Effector CD8-positive, alpha-beta T cell (primary cell): ENCODE results near the gene TMEM192.
"Not testable (repeated sequence)": the region's sequence is repeated elsewhere in the genome, so short reads cannot be mapped to it uniquely, and the experiment has no call there.

ENCODE experiments used
- DNase-seq: peaks from one replicate; lab custom pipeline; 2025; lab: John Stamatoyannopoulos, UW
- total RNA-seq, 4 experiments: gene quantifications; one replicate each; lab custom pipeline; 2026; lab: John Stamatoyannopoulos, UW

Gene TMEM192
- 21.7 to 27.7 (median 25.8) reads per million in 4 experiments for total RNA-seq

DNA sequence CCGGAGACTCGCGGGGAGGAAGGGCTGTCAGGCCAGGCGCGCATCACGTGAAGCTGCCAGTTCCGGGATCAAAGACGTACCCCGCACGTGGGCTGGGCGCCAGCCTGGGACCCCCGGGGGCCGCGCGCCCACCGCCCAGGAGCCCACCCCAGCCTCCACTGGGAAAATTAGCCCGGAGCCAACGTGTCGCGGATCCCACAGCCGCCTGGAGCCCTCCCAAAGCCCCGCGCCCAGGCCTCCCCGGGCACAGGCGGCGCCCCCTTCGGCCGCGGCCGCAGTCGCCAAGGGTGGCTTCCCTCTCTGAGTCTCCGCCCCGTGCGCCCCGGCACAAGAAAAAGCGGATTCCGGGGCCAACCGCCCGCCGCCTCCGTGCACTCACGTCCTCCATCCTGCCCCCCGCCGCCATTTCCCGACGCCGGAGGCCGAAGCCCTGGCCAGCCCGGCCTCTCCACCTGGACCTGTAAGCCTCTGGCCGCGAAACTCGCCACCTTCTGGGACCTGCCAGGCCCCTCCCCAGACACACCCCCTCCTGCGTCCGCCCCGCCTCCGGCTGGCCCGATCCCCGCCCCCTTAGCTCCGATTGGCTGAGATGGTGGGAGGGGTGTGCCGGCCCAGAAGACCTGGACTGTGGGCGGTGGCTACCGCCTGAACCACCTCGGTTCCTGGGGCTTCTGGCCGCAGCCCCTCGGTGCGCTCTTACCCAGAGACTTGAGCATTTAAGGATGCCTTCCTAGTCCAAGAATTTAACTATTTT is at the start of gene TMEM192:
Gene TMEM192 (minus strand): TSS at position 493 of the 754 bp plus-strand sequence. CDS start 87 bp downstream, at position 406.
- peak; percentile 85 for DNase-seq

DNA sequence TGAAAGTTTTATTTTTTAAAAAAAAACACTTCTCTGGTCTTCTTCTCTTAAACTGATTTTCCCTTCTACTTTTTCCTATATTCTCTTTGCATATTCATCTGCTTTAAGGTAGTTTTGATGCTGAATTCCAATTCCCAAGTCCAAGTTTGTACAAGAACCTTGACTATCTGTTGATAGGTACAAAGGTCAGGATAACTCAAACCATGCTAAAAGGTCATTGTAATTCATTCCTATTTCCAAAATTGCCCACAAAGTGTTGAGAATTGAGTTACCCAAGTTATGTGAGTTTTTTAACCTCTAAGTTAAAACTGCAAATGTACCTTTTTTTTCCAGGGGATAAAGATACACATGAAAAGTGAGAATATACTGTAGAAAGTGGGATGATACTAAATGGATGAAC is 46.1 kb upstream of the TMEM192 start:
- no peak for DNase-seq

DNA sequence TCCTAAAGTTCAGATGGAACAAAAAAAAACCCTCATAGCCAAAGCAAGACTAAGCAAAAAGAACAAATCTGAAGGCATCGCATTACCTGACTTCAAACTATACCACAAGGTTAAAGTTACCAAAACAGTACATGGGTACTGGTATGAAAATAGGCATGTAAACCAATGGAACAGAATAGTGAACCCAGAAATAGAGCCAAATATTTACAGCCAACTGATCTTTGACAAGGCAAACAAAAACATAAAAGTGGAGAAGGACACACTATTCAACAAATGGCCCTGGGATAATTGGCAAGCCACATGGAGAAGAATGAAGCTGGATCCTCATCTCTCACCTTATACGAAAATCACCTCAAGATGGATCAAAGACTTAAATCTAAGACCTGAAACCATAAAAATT is 44.2 kb upstream of the TMEM192 start:
- no peak for DNase-seq

DNA sequence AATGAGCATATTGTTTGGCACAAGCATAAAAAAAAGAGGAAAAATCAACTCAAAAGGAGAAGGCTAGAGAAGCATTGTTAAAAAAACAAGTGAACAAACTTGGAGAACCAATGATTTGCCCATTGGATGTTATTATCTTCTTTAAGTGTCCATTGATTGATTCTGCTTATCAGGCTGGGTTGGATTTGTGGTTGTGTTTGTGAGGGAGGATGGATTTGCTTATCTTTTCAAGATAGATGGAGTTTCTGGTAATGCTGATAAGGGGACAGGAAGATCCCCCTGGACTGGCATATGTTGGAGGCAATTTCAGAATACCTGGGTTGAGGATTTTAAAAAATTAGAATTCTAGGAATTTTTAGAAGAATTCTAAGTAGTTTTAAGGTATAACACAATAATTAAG is 41.8 kb upstream of the TMEM192 start:
- DNase-seq: no peak

DNA sequence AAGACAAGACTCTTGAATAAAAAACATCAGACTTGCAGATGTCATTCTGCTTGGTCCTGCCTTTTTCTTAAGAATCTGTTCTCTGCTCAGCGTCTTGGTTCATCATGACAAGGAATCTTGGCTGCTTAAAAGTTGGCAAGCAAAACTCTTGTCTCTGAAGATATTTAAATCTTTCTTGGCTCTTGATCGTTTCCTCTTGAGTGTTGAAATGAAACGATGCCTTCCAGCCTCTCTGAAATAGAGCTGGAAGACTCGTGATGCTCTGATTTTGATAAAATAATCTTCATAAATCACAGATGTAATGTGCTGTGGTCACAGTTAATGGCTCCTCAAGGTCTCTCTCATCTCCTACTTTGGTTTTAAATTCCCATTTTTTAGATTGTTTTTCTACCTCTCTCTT is 39.9 kb upstream of the TMEM192 start:
- DNase-seq: no peak

DNA sequence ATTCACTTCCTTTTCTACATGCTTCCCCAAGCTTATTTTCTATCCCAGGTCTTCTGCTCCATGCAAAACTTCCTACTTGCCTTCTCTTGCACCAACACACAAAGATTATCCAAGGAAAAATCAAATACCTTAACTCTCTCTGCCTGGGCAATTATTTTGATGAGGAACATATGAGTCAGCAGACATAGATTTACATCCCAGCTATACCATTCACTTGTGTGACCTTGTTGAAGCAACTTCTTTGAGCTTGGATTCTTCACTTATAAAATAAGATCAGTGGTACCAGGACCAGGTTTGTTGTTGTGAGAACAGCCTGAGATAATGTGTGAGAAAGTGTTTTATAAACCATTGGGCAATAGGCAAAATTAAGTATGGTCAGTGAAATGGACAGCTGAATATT is 39.1 kb upstream of the TMEM192 start:
- no peak for DNase-seq

DNA sequence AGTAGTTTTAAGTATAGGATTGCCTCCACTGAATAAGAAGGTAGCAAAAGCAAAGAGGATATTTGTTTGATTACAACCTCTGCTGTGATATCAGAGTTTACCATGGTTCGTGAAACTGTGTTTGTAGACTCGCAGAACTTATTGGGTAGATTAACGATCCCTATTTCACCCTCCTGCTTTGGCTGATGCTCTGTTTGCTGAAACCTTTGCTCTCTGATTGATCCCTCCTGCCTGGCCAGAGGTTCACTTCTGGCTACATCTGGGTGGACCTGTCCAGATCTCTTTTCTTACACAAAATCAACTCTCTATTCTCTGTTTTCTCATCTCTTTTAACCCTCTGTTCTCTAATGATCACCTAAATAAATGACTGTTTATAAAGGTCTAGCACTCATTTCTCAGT is 37.9 kb upstream of the TMEM192 start:
- DNase-seq: no peak

DNA sequence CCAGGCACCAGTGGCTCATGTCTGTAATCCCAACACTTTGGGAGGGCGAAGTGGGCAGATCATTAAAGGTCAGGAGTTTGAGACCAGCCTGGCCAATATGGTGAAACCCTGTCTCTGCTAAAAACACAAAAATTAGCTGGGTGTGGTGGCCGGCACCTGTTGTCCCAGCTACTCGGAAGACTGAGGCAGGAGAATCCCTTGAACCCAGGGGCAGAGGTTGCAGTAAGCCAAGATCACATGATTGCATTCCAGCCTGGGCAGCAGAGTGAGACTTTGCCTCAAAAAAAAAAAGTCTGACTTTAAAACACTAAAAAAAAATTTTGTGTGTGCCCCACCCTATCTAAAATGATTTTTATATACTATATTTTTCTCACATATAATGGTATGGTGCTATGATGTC is 26.2 kb upstream of the TMEM192 start:
- no peak for DNase-seq

DNA sequence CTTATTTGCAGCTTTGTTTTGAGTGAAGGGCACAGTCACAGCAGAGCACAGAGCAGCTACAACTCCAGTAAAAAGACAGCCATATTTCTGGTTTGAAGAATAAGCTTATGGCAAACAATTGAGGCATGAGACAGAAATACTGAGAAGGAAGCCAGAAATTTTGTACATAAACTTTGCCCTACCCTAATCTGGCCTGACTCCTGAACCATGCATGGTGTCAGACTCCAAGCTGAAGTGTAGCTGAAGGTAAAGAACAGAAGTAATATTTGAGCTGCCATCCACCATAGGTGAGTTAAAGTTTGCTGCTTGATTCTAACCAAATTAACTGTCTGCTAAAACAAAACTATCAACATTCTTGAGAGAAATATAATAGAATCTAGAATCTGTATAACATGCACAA is 24.5 kb upstream of the TMEM192 start:
- no peak for DNase-seq

DNA sequence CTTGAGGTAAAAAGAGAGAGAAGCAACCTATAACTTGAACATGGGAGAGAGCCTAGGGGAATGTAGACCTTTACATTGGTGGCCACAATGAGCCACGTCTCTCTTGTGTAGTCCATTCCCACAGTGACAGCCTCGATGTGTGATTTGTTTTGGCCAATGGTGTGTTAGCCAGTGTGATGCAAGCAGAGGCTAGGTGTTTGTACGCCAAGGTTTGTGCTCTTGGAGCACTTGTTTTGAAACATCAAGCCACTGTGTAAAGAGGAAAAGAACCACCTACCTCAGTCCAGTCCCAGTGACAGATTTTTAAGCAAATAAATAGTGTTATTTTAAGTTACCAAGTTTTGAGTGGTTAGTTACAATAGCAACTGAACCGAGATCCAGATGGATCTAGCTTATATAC is 23.9 kb upstream of the TMEM192 start:
- no peak for DNase-seq

DNA sequence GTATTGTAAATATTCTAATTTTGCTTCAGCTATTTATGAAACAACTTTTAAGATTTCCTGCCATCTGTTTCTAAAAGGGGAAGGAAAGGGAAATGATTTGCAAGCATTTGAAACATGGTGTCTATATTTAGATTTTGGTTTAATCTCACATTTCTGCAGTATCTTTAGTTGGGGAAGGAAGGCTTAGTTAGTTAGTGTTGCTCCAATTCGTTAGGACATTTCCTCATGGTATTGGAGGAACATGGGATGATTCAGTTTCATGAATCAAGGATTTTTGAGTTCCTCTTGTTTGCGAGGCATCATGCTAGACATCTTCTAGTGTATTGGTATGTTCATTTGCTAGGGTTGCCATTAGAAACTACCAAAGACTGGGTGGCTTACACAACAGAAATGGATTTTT is 20.5 kb upstream of the TMEM192 start:
- no peak for DNase-seq

DNA sequence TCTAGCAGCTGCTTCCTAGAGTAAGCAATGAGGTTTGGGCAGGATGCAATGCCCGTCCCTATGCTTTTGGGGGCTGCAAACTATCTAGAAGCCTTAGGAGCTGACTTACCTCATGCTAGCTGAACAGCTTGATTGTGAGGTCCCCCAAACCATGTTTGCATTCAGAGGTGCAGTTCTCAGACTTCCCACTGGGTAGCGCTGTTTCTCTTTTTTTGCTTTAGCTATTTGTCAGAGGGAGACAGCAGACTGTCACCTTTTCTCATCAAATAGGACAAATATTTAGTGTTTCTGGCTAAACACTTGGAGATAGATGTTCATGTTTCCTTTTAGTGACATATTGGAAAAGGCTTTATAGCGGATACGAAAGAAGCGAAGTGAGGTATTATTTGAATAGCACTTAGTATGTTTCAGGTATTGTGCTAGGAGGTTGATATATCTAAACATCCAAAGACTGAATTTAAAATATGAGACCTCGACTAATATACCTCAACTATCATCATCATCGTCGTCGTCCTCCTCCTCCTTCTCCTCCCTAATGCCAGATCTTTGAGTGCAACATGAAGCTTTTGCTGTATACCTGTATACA is 18.7 kb upstream of the TMEM192 start:
- DNase-seq: peak; percentile 68

DNA sequence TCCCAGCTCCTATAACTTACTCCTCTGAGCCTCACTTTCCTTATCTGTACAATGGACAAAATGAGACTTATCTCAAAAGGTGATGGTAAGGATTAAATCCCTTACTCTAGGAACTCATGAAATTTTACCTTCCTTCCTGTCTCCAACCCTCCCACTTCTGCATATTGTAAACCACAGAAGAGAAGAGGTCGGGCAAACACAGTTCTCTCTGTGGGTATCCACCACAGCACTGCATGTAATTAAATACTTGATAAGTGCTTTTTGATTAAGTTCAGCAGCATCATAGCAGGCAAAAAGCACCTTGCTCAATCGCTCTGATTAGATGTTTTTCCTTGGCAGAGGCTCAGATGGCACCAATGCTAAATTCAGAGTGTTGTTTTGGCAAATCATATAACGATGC is 17.3 kb upstream of the TMEM192 start:
- DNase-seq: no peak

DNA sequence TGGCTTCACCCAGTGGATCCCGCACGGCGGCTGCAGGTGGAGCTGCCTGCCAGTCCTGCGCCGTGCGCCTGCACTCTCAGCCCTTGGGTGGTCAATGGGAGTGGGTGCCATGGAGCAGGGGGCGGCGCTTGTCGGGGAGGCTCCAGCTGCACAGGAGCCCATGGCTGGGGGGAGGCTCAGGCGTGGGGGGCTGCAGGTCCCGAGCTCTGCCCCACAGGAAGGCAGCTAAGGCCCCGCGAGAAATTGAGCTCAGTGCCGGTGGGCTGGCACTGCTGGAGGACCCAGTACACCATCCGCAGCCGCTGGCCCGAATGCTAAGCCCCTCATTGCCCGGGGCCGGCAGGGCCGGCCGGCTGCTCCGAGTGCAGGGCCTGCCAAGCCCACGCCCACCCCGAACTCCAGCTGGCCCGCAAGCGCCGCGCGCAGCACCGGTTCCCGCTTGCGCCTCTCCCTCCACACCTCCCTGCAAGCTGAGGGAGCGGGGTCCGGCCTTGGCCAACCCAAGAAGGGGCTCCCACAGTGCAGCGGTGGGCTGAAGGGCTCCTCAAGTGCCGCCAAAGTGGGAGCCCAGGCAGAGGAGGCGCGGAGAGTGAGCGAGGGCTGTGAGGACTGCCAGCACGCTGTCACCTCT is 13.3 kb upstream of the TMEM192 start:
- DNase-seq: not testable (repeated sequence)

DNA sequence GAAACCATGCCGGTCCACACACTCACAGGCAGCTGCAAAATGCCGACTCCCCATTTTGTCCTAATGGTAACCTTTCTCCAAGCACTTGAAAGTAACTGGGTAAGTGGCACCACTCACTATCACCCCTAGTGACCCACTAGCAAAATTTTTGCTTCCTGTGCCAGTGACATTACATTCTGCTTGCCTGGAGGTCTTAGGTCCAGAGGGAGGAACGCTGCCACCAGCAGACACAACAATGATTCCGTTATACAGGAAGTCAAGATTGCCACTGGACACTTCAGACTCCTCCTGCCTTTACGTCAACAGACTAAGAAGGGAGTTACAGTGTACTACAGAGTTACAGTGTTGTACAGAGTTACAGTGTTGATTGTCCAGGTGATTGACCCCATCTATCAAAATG is 11.8 kb upstream of the TMEM192 start:
- DNase-seq: no peak

DNA sequence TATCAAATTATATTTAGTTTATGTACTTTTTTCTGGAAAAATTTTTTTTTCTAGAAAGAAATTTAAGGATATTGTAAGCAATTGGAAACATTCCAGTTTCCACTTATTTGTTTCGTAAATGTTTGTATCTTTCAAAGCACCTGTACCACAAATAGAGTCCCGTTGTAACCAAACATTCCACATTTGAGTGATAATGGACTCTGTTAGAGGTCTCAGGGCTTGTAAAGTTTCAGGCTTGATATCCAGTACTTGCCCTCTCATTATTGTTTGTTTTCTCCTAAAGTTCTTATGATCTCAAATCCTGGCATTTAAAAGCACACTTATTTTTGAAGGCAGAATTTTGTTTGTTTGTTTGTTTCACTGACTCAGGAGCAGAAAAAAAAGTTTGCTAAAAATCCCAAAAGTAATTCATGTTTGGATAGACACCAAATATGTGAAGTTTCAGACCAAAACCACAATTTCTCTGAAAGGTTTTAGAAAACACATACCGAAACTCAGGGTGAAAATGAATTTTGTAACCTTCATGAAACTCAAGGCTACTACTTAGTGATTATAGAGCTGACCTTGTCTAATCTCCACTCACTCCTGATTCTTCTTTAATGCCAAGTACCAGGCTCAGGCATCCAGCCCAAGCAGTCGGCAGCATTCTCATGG is 5.7 kb upstream of the TMEM192 start:
- DNase-seq: no peak

DNA sequence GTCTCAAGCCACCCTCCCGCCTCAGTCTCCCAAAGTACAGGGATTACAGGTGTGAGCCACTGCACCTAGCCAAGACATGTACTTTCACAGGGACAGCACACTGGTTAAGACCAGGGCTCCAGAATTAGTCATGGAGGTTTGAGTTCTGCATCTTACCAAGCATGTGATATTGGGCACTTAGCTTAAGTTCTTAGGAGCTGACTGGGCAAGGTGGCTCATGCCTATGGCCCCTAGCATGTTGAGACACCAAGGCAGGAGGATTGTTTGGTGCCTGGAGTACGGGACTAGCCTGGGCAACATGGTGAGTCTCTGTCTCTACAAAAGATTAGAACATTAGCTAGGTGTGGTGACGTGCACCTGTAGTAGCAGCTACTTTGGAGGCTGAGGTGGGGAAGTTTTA is 2.6 kb upstream of the TMEM192 start:
- DNase-seq: no peak

DNA sequence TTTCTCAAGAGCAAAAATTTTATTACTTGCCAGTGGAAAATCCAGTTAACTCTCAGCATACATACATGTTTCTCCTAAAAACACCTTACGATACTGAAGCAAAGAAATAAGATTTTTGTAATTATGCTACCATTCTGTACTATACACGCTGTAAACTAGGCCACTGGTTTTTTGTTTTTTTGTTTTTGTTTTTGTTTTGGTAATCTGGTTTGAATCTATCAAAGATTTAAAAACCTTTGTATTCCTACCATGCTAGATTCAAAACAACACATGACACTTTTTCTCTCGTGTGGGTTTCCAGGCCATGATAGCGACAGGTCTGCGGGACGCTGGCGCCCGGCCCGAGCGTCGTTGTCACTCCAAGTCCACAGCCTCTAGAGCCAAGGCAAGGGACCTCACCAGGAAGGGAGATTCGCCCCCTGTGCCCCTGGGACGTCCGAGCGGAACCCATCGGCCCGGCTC is 723 bp downstream of the TMEM192 start:
- no peak for DNase-seq

DNA sequence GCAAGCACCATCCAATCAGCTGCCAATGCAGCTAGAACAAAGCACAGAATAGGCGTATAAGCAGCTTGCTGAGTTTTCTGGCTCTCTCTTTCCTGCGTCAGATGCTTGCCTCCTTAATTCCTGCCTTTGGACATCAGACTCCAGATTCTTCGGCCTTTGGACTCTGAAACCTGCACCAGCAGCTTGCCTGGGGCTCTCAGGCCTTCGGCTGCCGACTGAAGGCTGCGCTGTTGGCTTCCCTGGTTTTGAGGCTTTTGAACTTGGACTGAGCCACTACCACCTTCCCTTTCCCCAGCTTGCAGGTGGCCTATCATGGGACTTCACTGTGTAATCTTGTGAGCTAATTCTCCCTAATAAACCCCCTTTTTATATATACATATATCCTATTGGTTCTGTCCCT is 6.1 kb downstream of the TMEM192 start:
- no peak for DNase-seq

DNA sequence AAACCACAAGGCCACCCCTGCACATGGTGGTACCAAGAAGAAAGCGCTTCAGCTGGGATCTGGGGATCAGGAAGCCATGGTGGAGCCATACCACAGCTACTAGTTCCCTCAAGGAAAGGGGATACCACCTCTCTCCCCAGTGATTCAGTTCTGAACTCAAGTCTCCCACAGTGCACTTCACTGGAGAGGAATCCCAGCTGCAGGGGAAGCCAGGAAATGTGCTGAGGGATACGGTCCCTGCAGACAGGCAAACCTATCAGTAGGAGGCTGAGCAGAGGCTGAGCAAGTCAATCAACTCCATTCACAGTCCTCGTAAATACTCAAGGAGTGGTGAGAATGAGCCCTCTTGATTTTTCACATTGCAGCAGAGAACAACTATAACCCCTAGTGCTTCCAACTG is 11.0 kb downstream of the TMEM192 start:
- DNase-seq: no peak

DNA sequence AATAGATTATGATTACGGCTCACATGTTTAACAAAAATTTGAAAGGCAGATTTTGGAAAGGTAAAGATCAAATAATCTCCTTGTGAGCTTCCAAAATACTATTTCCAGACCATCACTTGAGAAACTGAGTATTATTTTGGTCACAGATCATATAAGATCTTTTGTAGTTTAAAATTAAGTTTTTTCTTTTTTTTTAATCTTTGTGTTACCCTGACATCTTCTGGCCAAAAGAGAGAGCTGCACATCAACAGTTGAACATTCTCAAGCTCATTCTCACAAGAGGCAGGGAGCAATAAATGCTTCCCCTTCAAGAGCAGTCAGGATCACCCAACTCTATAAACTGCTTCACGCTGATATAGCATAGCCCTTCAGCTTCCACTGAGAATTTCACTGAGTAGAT is 15.9 kb downstream of the TMEM192 start:
- DNase-seq: no peak

DNA sequence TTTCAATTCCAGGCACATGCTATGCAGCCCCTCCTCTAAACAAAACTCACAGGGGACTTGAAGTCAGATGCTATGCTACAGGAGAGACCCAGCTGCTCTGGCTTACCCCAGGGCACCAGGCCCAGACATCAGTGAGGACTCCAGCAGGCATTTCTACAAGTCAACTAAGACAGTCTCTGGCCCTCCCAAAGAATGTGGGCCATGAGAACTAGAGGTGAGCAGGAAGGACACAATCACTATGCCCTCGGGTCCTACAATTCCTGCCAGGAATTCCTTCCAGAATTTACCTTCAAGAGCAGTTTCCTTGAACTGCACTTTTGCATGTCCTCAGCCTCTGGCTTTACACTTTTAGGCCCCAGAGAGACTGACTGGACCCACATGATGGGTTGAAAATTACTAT is 17.4 kb downstream of the TMEM192 start:
- DNase-seq: no peak

DNA sequence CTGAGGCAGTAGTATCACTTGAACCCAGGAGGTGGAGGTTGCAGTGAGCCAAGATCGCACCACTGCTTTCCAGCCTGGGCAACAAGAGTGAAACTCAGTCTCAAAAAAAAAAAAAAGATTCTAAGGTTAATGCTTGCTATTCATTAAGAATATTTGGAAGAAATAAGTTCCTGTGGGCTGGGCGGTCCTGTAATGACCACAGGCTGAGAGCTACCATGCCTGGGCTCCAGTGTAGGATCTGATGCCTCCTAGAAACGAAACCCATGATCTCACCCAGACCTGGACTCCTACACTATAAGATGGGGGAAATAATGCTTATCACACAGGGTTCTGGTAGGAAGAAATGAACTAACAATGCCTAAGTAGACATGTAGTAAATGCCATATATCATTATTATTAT is 17.8 kb downstream of the TMEM192 start:
- DNase-seq: no peak
